Urinary bladder (tissue), 4 donors: ENCODE data around the gene LYZL1. TPM values are rescaled to one million over a fixed set of nuclear protein-coding genes. Genes with fewer than 3 reads are reported as not detected.
"Not testable (repeated sequence)": the region's sequence is repeated elsewhere in the genome, so short reads cannot be mapped to it uniquely, and the experiment has no call there.

ENCODE experiments used
- DNase-seq: peaks from one replicate; pipeline ENCODE4 v3.0.0-alpha.2; 2015; ENCODE audit errors: extremely low spot score
- H3K27ac ChIP-seq: one replicate; pipeline ENCODE4 v1.5.1; 2013; ENCODE audit warnings: low read depth, mild to moderate bottlenecking, moderate library complexity
- H3K36me3 ChIP-seq: one replicate; pipeline ENCODE4 v1.6.1; 2013; ENCODE audit warnings: mild to moderate bottlenecking, moderate library complexity; ENCODE audit not compliant: insufficient read depth
- H3K4me1 ChIP-seq: one replicate; pipeline ENCODE4 v1.6.1; 2013; ENCODE audit warnings: mild to moderate bottlenecking, moderate library complexity; ENCODE audit not compliant: insufficient read depth
- H3K4me3 ChIP-seq: one replicate; pipeline ENCODE4 v1.5.1; 2013; ENCODE audit warnings: low read depth, low read length
- WGBS: extraction: QIAGEN DNeasy Blood & Tissue Kit; methylation state at CpG from one replicate; pipeline ENCODE4 v1.1.7; 2013; 5-methylcytosine and 5-hydroxymethylcytosine counted together
- polyA plus RNA-seq: library from polyadenylated mRNA; stranded (reverse); fragments of 200-250 nt; gene quantifications from one replicate; pipeline ENCODE4 v1.2.3, GENCODE V29; 2013
- total RNA-seq: library from RNA; depleted of rRNA; stranded (reverse); fragments of >200 nt; gene quantifications from one replicate; pipeline ENCODE4 v1.2.3, GENCODE V29; 2014
- donor health status: healthy with polysubstance abuse.
- donor health status: healthy.

Gene LYZL1
- total RNA-seq (not detected), polyA plus RNA-seq (not detected)

DNA sequence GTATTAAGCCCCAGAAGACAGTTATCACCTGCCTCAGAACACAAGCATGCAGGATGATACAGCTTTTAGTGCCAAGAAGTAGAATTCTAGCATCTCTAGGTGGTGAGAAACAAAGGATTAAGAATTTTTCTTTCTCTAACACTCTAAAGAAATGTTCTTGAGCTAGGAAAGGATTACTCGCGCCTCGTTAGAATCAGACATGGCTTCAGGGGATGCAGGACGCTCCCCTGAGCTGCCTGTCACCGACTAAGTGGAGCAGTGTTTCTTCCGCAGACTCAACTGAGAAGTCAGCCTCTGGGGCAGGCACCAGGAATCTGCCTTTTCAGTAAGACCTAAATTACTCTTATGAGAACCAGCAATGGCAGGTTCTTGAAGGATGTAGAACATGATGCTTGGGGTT lies at the start of gene LYZL1:
LYZL1 (plus strand) TSS at position 165 of the 400 bp plus-strand sequence. CDS start 2,798 bp downstream, outside the sequence.
- DNase-seq, H3K36me3 ChIP-seq, H3K27ac ChIP-seq, H3K4me3 ChIP-seq, H3K4me1 ChIP-seq: not testable (repeated sequence)
- WGBS = 86% methylated on average over 6 of the region's 6 CpGs

DNA sequence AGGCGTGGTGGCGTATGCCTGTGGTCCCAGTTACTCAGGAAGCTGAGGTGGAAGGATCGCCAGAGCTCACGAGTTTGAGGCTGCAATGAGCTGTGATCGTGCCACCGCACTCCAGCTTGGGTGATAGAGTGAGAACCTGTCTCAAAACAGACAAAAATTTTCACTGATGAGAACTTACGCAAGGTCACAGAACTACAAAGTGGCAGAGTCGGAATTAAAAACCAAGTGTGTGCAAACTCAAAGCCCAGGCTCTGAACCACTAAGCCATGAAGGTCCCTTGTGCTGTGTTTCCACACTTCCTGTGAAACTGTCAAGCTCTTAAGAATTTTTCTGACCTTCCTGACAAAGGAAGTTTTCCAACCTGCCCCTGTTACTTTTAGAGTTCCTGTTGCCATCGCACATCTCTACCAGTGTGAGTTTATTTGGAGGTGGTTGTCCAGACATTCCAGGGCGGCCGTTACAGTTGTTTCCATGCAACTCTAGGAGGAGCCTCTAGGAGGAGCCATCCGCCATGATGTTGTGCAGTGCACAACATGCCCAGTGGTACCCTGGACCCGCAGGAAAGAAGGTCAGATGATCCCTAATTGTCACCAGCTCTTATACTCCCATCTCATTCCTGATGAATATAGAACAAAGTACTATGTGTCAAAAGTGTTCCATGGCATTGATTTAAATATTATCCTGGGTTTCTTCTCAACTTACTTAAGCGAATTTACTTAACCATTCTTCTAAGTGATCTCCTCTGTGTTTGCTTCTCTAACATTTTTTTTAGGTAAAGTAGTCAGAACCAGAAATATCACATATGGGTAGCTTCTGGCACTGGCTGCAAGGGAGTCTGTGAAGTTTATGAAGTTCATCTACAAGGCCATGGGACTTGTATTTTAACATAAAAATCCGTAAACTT lies 49.0 kb upstream of the LYZL1 start:
- no peaks in the 10 kb centered on the region for H3K36me3 ChIP-seq
- no peaks in the 10 kb centered on the region for H3K4me1 ChIP-seq
- no peak overlapping the region for H3K27ac ChIP-seq
- no peak overlapping the region for H3K4me3 ChIP-seq
- no peak for DNase-seq
- WGBS = 91% methylated on average over 15 of the region's 15 CpGs

DNA sequence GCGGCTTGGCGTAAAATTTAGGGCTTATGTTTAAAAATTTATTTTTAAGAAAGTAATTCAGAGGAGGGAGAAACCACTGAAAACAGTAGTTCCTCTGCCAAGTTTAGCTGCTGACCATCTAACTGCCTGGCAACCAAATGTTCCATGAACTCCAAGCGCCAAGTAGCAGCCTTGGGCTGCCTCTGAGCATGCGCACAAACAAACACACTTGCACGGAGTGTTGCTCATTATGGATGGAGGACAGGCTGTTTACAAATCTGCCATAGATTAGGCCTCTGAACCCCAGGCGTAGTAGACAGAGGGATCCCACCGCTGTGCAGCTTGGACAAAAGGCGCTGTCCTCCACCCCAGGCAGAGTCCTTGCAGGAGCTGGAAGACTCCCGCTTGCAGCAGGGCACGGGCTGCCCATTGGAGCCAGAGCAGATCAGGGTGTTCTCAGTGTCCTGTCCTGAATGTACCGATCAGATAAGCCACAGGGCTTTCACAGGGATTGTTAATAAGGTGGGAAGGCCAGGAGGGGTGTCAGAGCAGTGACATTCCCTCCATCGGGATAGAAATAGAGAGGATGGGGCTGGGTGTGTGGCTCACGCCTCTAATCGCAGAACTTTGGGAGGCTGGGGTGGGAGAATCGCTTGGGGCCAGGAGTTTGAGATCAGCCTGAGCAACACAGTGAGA lies 47.7 kb upstream of the LYZL1 start:
- WGBS = 74% methylated on average over 15 of the region's 15 CpGs
- Histone ChIP-seq H3K27ac (no peak overlapping the region), H3K4me3 (no peak overlapping the region), H3K36me3 (no peaks in the 10 kb centered on the region), H3K4me1 (no peaks in the 10 kb centered on the region)
- DNase-seq = no peak

DNA sequence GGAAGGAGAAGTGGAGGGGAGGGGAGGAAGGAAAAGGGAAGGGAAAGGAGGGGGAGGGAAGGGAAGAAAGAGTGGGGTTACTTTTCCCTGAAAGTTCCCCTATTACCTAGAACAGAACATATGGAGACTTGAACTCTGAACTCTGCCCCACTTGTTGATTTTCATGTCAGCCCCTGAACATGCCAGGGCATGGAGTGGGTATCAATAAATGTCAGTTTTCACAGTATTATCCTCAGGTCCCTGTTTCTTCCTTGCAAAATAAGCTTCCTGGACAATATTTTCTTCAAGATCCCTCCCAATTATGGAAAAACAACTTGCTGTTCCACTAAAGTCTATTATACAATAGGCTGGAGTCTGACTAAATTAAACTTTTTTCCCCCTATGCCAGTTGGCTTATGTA lies 46.9 kb upstream of the LYZL1 start:
- no peak overlapping the region for H3K27ac ChIP-seq
- DNase-seq = no peak
- H3K4me3 ChIP-seq = no peak overlapping the region
- H3K36me3 ChIP-seq = no peaks in the 10 kb centered on the region
- no peaks in the 10 kb centered on the region for H3K4me1 ChIP-seq

DNA sequence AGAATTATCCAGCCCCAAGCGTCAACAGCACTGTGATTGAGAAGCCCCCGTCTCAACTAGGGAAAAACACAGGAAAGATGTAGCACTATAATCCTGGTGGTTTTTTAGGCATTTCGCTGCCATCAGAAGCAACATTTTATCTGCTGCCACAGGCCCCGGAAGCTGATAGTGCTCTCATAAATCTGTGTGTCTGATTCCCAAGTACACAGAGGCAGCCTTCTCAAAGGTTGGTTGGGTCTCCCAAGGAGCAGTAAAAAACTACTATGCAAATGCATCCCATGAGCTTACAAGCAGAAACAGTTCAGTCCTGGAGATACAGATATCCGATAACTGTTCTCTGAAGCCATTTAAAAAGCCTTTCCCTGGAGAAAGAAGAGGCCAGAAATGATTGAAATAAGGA lies 45.8 kb upstream of the LYZL1 start:
- H3K4me1 ChIP-seq = no peaks in the 10 kb centered on the region
- DNase-seq = no peak
- no peak overlapping the region for H3K4me3 ChIP-seq
- no peaks in the 10 kb centered on the region for H3K36me3 ChIP-seq
- WGBS = 70% methylated on average over 5 of the region's 5 CpGs
- no peak overlapping the region for H3K27ac ChIP-seq

DNA sequence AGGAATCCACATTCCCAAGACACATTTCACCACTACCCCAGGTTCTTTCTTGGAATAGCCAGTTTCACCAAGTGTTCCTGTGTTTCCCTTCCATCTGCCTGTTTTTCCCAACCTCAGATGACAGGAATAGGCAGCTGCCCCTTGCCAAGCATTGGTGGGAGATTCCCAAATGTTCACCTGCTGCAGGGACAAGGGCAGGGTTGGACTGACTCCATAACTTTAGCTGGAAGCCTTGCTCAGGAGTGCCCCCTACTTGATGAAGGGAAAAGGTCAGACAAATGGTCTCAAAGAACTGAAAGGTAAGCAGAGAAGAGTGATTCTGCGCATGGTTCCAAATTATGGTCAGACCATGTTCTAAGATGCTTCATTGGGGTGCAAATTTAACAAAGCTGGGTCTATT lies 45.1 kb upstream of the LYZL1 start:
- Histone ChIP-seq H3K36me3 (no peaks in the 10 kb centered on the region), H3K27ac (no peak overlapping the region), H3K4me3 (no peak overlapping the region), H3K4me1 (no peaks in the 10 kb centered on the region)
- WGBS = 95% methylated on average over 1 of the region's 1 CpG
- DNase-seq = no peak

DNA sequence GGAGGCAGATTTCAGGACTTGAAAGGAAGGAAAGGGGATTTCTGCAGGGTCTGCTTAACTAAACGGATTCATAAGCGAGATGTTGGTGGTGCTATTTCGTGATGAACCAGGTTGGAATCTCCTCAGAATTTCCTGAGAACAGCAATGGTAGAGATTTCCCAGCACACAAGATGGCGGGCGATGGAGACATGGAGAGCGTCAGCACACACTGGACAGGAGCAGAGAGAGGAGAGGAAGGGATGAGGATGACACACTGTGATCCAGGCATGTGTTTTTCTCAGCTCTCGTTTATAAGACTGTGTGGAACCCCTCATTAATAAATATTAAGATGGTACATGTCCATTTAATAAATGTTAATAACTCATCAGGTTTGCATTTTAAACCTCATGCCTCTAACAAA lies 43.9 kb upstream of the LYZL1 start:
- Histone ChIP-seq H3K36me3 (no peaks in the 10 kb centered on the region), H3K4me3 (no peak overlapping the region), H3K27ac (no peak overlapping the region), H3K4me1 (no peaks in the 10 kb centered on the region)
- no peak for DNase-seq
- WGBS = 95% methylated on average over 7 of the region's 7 CpGs

DNA sequence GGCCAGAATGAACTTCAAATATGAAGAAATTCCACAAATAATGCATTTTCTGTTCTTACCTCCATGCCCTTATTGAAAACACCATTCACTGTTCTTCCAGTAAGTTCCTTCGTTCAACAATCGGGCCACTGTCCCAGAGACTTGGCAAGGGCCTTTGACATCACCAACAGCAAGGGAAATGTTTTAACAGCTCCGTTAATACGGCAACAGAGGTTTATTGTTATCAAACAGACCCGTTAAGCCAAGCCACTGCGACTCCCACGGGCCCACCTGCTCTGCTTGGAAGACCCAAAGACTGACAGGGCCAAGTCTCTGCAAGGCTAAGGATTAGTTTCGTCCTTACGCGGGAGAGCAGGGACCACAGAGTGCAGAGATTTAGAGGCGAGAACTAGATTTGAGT lies 43.4 kb upstream of the LYZL1 start:
- no peak for DNase-seq
- Histone ChIP-seq H3K27ac (no peak overlapping the region), H3K4me1 (no peaks in the 10 kb centered on the region)

DNA sequence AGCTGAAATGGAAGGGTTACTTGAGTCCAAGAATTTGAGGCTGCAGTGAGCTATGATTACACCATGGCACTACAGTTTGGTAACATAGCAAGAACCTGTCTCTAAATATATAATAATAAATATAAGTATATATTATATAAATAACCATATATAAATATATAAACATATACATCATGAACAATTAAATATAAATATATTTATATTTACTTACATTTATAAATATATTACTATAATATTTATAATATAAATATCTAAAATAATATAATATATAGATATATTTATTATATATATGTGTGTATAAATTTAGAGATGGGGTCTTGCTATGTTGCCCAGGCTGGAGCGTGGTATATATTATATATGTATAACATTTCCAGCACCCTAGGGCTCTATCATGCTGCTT lies 42.4 kb upstream of the LYZL1 start:
- Histone ChIP-seq H3K4me3 (no peak overlapping the region), H3K27ac (no peak overlapping the region), H3K4me1 (no peaks in the 10 kb centered on the region), H3K36me3 (no peaks in the 10 kb centered on the region)
- WGBS = 98% methylated on average over 1 of the region's 1 CpG
- DNase-seq = no peak

More for the DNA sequence above, 43.4 kb upstream of the LYZL1 start:
- 68% methylated on average over 11 of the region's 11 CpGs for WGBS
- no peak overlapping the region for H3K4me3 ChIP-seq
- H3K36me3 ChIP-seq = no peaks in the 10 kb centered on the region

DNA sequence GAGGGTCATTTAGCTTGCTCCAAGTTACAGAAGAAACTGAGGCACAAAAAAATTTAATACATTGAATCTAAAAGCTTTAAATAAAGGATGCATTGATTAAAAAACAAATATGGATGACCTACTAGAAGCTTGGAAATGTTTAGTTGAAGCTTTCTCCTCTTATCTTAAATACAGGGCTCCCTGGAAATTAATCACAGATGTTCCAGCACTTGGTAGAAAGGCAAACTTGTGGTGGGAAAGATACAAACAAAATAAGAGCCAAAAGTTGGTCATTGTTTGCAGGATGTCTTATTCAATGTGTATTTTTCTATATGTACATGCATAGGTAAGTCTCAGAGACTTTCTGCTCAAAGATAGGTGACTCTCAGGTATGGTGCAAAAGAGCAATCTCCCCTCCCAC lies 40.7 kb upstream of the LYZL1 start:
- Histone ChIP-seq H3K4me3 (no peak overlapping the region), H3K36me3 (no peaks in the 10 kb centered on the region), H3K27ac (no peak overlapping the region), H3K4me1 (no peaks in the 10 kb centered on the region)
- no peak for DNase-seq

DNA sequence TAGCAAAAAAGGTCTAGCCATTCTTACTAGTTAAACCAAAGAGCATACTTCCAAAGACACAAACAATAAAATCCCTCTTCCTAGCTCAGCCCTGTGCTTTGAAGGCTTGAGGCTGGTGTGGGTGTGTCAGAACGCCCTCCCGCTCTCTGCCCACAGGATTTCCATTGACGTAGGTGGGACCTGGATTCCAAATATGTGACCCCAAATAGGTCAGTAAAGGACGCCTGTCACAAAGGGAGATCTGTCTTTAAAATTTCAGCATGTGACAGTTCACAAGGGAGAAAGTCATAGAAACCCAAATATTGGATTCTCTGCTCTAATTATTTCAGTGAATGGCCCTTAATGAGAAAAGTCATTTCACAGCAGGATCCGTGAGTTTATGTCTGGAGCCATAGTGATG lies 39.9 kb upstream of the LYZL1 start:
- H3K4me1 ChIP-seq = no peaks in the 10 kb centered on the region
- no peak overlapping the region for H3K27ac ChIP-seq
- no peak for DNase-seq
- H3K36me3 ChIP-seq = no peaks in the 10 kb centered on the region
- 62% methylated on average over 5 of the region's 5 CpGs for WGBS
- no peak overlapping the region for H3K4me3 ChIP-seq

DNA sequence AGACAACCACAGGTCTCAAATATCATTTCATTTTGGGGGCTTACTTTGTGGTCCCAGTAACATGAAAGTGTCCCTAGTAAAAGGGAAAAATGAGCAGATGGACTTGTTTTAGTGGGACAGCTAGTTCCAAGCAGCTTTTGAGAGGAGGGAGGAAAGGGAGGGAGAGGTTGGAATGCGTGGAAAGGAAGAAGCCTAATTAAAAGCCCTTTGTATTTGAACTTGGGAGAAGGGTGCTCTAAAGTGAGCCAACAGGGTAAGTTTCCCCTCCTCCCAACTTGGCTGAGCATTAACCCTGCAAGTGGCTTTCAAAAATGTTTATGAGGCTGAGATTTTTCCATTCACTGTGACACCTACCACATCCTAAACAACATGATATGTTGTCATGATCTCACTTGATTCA lies 38.8 kb upstream of the LYZL1 start:
- DNase-seq = no peak
- H3K4me1 ChIP-seq = no peaks in the 10 kb centered on the region
- H3K27ac ChIP-seq = no peak overlapping the region
- 76% methylated on average over 1 of the region's 1 CpG for WGBS
- no peak overlapping the region for H3K4me3 ChIP-seq
- no peaks in the 10 kb centered on the region for H3K36me3 ChIP-seq

DNA sequence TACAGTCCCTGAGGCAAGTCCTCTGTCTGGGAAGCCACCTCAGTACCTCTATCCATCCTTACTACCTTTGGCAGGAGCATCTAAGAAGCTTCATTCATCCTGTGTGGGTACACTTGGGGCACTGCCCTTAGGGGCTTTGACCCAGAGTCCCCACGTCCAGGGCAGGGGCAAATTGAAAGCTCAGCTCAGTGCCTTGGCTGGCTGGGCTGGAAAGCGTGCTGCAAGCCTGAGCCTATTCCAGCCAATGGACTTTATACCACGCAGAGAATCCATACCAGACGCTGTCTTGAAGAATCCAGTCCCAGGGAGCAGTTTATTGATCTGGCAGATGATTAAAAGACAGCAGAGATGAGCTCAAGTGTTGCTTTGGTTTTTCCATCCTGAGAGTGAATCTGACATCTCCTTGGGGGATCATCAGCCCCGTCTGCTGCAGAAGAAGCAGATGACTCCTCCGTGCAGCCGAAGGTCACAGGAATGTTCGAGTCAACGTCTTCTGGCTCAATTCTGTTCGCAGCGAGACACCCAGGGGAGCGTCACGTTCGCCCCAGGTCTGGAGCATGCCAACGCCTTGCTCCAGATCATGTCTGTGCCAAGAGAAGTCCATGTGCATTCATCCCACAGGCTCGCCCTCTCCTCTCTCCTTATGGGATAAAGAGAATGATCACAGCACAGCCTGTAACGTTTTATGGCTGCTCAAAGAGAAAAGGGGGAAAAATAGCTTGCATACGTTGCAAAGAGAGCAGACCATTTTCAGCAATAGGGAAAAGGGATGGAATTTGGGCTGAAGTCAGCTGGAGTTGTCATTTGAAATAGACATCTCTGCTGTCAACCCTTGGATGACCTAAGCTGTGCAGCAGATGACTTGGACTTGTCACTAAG lies 35.8 kb upstream of the LYZL1 start:
- WGBS = 38% methylated on average over 18 of the region's 18 CpGs
- Histone ChIP-seq H3K4me1 (no peaks in the 10 kb centered on the region), H3K36me3 (no peaks in the 10 kb centered on the region), H3K27ac (no peak overlapping the region), H3K4me3 (no peak overlapping the region)
- no peak for DNase-seq
